CD4-positive, alpha-beta T cell (primary cell): ENCODE data around the gene AUP1. TPM values are rescaled to one million over a fixed set of nuclear protein-coding genes. Genes with fewer than 3 reads are reported as not detected.
A peak's percentile ranks its signal among the peaks of the same experiment; 100 is the strongest.

ENCODE experiments used
- ATAC-seq: fragments of 200-7000 bp; cut with Tn5 transposase; one replicate; pipeline ENCODE4 v1.10.0; 2022; ENCODE audit warnings: mild to moderate bottlenecking; ENCODE audit not compliant: poor library complexity
- CTCF ChIA-PET: fragments of 350-600 bp; sonication (Branson Sonifier 250); formaldehyde crosslinking; loops from one replicate; lab custom pipeline; 2021; ENCODE audit warnings: antibody characterized with exemption, inconsistent platforms; lab: Charles Lee
- POLR2A ChIA-PET: fragments of 350-600 bp; sonication (Branson Sonifier 250); formaldehyde crosslinking; loops from one replicate; lab custom pipeline; 2021; ENCODE audit warnings: antibody characterized with exemption, inconsistent platforms; lab: Charles Lee
- DNase-seq, 14 experiments: peaks; one replicate each; pipeline ENCODE4 v3.0.0-alpha.2; 2013 to 2020; ENCODE audit warnings: mixed read lengths in 2 of 14
- H3K27ac ChIP-seq, 2 donors: one replicate each; pipeline versions ENCODE4 v1.5.1 to v1.7.0; 2013; ENCODE audit warnings: low read length in 2 of 2, low read depth in 1 of 2, mild to moderate bottlenecking in 1 of 2
- H3K27me3 ChIP-seq, 2 experiments: 1 replicate in 1 of 2; 2 replicates in 1 of 2; pipeline versions ENCODE4 v1.6.1 to v1.7.0; 2013; ENCODE audit warnings: low read length in 2 of 2, control low read depth in 1 of 2, mild to moderate bottlenecking in 1 of 2, moderate library complexity in 1 of 2; ENCODE audit not compliant: insufficient read depth in 2 of 2, control insufficient read depth in 1 of 2
- H3K36me3 ChIP-seq: one replicate; pipeline ENCODE4 v1.6.1; 2013; ENCODE audit warnings: low read length, control low read depth; ENCODE audit not compliant: insufficient read depth
- H3K4me1 ChIP-seq: one replicate; pipeline ENCODE4 v1.6.1; 2013; ENCODE audit warnings: low read length, control low read depth; ENCODE audit not compliant: insufficient read depth
- H3K4me3 ChIP-seq: one replicate; pipeline ENCODE4 v1.5.1; 2013; ENCODE audit warnings: mild to moderate bottlenecking, low read length, moderate library complexity
- H3K9me3 ChIP-seq, 2 experiments: 1 replicate in 1 of 2; 2 replicates in 1 of 2; pipeline versions ENCODE4 v1.6.1 to v1.7.0; 2013; ENCODE audit warnings: low read length in 2 of 2, mild to moderate bottlenecking in 2 of 2, control low read depth in 1 of 2, moderate library complexity in 1 of 2; ENCODE audit not compliant: control insufficient read depth in 1 of 2, insufficient read depth in 1 of 2
- H3K27ac Mint-ChIP-seq: one replicate; pipeline ENCODE4 v1.8.0; 2020; ENCODE audit warnings: mixed read lengths
- H3K27me3 Mint-ChIP-seq: one replicate; pipeline ENCODE4 v1.8.0; 2021; ENCODE audit warnings: mixed read lengths
- H3K36me3 Mint-ChIP-seq: one replicate; pipeline ENCODE4 v1.8.0; 2021; ENCODE audit warnings: low read depth, mixed read lengths
- H3K4me1 Mint-ChIP-seq: one replicate; pipeline ENCODE4 v1.8.0; 2021; ENCODE audit warnings: low read depth, mixed read lengths
- H3K4me3 Mint-ChIP-seq: one replicate; pipeline ENCODE4 v1.8.0; 2020; ENCODE audit warnings: mild to moderate bottlenecking, mixed read lengths
- H3K9me3 Mint-ChIP-seq: one replicate; pipeline ENCODE4 v1.8.0; 2020; ENCODE audit warnings: mixed read lengths
- intact Hi-C, 2 experiments: fragments of 100-400 bp; cut with DNase I in 1 of 2; cut with micrococcal nuclease in 1 of 2; formaldehyde crosslinking; loops; one replicate each; pipeline versions ENCODE4 v1.15.1 to v1.9.0; 2023 to 2025; cut with DNase I, micrococcal nuclease
- total RNA-seq, 174 experiments: library from RNA in 2 of 174; stranded (reverse) in 2 of 174; gene quantifications; one replicate each; pipeline ENCODE4 v1.2.3 and lab custom pipeline; 2021 to 2026
- TF ChIP-seq, protein P1 (sequence below): fragments of 200-600 bp; IDR thresholded peaks from one replicate; pipeline ENCODE4 v1.8.0; 2022; ENCODE audit warnings: antibody characterized with exemption, mild to moderate bottlenecking

AUP1 gene
- total RNA-seq, 2 experiments from 2014 or later = 162 to 170 TPM

DNA sequence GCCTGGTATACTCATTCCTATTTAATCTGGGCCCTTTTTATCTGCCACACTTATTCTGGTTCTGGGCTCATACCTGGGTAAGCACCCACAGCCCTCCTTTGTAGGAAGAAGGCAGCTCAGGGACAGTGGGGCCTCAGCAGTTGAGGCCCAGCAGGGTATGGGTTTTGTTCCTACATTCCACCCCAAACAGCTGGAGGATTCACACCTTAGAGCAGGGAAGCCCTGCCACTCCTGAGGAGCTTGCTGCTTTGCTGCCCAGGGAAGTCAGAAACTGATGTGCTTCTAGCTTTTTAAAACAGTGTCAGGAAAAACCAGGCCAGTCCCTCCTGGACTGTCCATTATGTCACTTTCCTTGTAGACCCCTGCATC, 28.9 kb downstream of the AUP1 start:
- peaks cover 79% of the 10 kb centered on the region for H3K27me3 Mint-ChIP-seq
- ChIA-PET POLR2A (interaction anchor here (0.6 to 4.5 kb wide), 6 partner anchors 18 to 672 kb away, joined by 3 to 21 read pairs (median 4); partner anchors contain the start of genes AUP1, CCDC142, HTRA2 and STAMBP), CTCF (interaction anchor here (1.4 to 2.3 kb wide), 2 partner anchors 17 to 31 kb away, joined by 3 to 9 read pairs; partner anchors contain the start of genes CCDC142 and TTC31)
- no peaks in the 10 kb centered on the region for H3K9me3 Mint-ChIP-seq
- H3K36me3 Mint-ChIP-seq = peaks cover 15% of the 10 kb centered on the region
- peaks cover 72% of the 10 kb centered on the region for H3K4me1 Mint-ChIP-seq
- intact Hi-C loops = no loop called here
- H3K27me3 ChIP-seq = peaks cover 60 to 72% of the 10 kb centered on the region in 2 experiments
- H3K27ac ChIP-seq = no peak overlapping the region
- no peak overlapping the region for H3K4me3 Mint-ChIP-seq
- H3K9me3 ChIP-seq = peaks cover 0 to 37% of the 10 kb centered on the region in 2 experiments
- DNase-seq (no peak), ATAC-seq (no peak)
- H3K27ac Mint-ChIP-seq = no peak overlapping the region
- H3K4me3 ChIP-seq = no peak overlapping the region
- TF ChIP-seq, protein P1, sequence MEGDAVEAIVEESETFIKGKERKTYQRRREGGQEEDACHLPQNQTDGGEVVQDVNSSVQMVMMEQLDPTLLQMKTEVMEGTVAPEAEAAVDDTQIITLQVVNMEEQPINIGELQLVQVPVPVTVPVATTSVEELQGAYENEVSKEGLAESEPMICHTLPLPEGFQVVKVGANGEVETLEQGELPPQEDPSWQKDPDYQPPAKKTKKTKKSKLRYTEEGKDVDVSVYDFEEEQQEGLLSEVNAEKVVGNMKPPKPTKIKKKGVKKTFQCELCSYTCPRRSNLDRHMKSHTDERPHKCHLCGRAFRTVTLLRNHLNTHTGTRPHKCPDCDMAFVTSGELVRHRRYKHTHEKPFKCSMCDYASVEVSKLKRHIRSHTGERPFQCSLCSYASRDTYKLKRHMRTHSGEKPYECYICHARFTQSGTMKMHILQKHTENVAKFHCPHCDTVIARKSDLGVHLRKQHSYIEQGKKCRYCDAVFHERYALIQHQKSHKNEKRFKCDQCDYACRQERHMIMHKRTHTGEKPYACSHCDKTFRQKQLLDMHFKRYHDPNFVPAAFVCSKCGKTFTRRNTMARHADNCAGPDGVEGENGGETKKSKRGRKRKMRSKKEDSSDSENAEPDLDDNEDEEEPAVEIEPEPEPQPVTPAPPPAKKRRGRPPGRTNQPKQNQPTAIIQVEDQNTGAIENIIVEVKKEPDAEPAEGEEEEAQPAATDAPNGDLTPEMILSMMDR = no peak
- H3K36me3 ChIP-seq = peaks cover 13% of the 10 kb centered on the region
- H3K4me1 ChIP-seq = peaks cover 53% of the 10 kb centered on the region

DNA sequence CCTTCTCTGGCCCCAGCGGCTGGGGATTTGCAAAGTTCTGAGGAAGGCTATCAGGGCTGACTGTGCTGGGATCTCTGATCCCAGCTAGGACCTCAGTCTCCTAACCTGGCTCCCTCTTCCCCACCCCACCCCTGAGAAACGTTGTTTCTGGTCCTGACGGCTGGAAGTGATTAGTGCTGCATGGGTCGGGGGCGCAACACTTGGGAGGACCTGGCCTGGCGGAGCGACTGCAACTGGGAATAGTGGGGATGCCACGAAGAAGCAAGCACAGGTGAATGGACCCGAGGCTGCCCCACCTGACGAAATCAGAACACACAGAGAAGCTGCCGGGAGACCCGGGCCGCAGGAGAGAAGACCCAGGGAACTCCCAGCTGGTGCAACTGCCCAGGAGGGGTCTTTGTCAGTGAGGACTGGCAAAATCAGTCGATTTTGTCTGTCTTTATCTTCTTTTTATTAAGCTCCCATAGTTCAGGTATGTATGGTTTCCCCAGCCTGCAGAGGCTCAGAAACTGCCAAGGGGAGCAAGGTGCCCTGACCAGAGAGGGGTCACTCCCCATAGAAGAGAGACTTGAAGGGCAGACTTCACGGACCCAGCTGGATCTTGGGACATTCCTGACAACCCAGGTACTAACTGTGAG, 29.4 kb downstream of the AUP1 start:
- Histone ChIP-seq H3K9me3 (peaks cover 0 to 37% of the 10 kb centered on the region in 2 experiments), H3K4me1 (peaks cover 48% of the 10 kb centered on the region), H3K4me3 (no peak overlapping the region), H3K27me3 (peaks cover 57 to 71% of the 10 kb centered on the region in 2 experiments), H3K27ac (no peak overlapping the region), H3K36me3 (peaks cover 8% of the 10 kb centered on the region)
- TF ChIP-seq, protein P1 = no peak
- no peak overlapping the region for H3K27ac Mint-ChIP-seq
- no peak overlapping the region for H3K4me3 Mint-ChIP-seq
- ChIA-PET POLR2A (interaction anchor here (1.0 to 4.5 kb wide), 5 partner anchors 18 to 85 kb away, joined by 3 to 21 read pairs (median 4); partner anchors contain the start of genes AUP1, CCDC142, HTRA2 and TTC31), CTCF (interaction anchor here (1.4 to 2.3 kb wide), 2 partner anchors 17 to 32 kb away, joined by 3 to 9 read pairs; partner anchors contain the start of genes CCDC142 and TTC31)
- H3K36me3 Mint-ChIP-seq = peaks cover 10% of the 10 kb centered on the region
- H3K9me3 Mint-ChIP-seq = no peaks in the 10 kb centered on the region
- intact Hi-C loops = no loop called here
- ATAC-seq = no peak
- H3K4me1 Mint-ChIP-seq = peaks cover 67% of the 10 kb centered on the region
- DNase-seq = no peak
- H3K27me3 Mint-ChIP-seq = peaks cover 74% of the 10 kb centered on the region

DNA sequence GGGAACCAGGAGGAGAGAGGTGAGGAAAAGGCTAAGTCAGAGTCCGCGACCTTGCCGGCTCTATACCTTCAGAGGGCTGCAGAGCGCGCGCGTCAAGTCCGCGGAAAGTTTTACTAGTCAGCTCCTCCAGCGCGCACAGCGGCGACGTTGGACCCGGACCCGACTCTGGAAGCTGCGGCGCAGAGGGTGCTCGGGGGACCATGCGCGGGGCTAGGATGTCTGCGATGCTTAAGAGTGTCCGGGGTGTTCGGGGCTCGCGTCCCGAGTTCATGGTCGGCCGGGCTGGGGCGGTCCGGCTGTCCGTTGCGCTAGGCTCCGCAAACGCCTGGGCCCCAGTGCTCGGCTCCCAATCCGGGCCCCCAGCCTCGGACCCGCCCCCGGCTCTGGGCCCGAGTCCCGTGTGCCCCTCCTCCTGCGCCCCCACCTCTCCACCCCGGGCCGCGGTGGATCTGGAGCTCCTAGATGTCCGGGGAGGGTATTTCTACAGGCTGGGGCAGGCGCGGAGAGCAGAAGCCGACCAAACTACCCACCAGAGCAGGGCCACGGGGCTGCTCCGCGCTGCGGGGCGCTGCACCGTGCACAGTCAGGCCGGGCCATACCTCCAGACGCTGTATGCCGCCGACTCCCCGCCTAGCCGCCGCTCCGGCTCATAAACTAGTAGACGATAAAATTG, 30.1 kb downstream of the AUP1 start, which contains the start of gene LBX2:
LBX2 (minus strand) TSS at position 337 of the 673 bp plus-strand sequence; CDS start at position 271, 66 bp downstream.
- peaks cover 2% of the 10 kb centered on the region for H3K36me3 ChIP-seq
- DNase-seq = peak in 1 of 14 experiments; percentile 41
- peaks cover 0 to 37% of the 10 kb centered on the region in 2 experiments for H3K9me3 ChIP-seq
- ChIA-PET POLR2A (interaction anchor here (1.0 to 4.5 kb wide), 6 partner anchors 8 to 86 kb away, joined by 3 to 21 read pairs (median 6); partner anchors contain the start of genes AUP1, CCDC142, HTRA2 and PCGF1), CTCF (interaction anchor here (1.4 kb wide), 1 partner anchor 33 kb away, joined by 3 read pairs; no protein-coding TSS in a partner anchor)
- peak; percentile 13 for ATAC-seq
- H3K27me3 ChIP-seq = peaks cover 53 to 66% of the 10 kb centered on the region in 2 experiments
- TF ChIP-seq, protein P1 = no peak
- no peak within 1 kb of the TSS for H3K27ac ChIP-seq
- H3K27me3 Mint-ChIP-seq = peaks cover 67% of the 10 kb centered on the region
- H3K27ac Mint-ChIP-seq = no peak within 1 kb of the TSS
- H3K36me3 Mint-ChIP-seq = peaks cover 4% of the 10 kb centered on the region
- intact Hi-C loops = no loop called here
- H3K4me1 ChIP-seq = peaks cover 48% of the 10 kb centered on the region
- H3K4me1 Mint-ChIP-seq = peaks cover 60% of the 10 kb centered on the region
- H3K4me3 Mint-ChIP-seq = peak within 1 kb of the TSS; percentile 82
- no peaks in the 10 kb centered on the region for H3K9me3 Mint-ChIP-seq
- peak within 1 kb of the TSS; percentile 64 for H3K4me3 ChIP-seq
